ENCODE measurements around the gene RANBP1. TPM values are rescaled to one million over a fixed set of nuclear protein-coding genes. Genes with fewer than 3 reads are reported as not detected.
"Not testable (repeated sequence)": the region's sequence is repeated elsewhere in the genome, so short reads cannot be mapped to it uniquely, and the experiment has no call there.

Gene RANBP1
- total RNA-seq, 1 donor, result 200 TPM

DNA sequence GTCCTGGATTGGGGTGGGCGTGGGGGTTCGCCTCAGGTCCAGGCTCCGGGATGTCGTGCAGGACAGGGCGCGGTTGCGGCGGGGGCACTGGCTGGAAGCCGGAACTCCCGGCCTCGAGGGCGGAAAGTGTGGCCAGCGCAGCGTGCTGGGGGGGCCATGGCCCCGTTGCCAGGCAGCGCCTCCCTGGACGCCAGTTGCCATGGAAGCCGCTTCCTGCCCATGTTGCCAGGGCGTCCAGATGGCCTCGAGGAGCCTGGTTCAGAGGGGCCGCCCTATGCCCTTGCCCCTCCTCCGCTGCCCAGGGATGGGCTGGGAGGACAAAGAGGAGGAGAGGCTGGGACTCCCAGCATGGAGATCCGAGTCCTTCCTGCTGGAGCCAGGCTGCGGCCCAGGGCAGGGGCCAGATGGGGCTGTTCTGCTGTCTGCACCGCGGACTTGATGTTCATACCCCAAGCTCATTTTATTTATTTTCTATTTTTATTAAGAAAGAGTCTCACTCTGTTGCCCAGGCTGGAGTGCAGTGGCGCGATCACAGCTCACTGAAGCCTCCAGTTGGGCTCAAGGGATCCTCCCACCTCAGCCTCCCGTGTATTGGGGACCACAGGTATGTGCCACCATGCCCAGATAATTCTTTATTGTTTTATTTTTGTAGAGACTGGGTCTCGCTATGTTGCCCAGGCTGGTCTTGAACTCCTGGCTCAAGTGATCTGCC, 39.6 kb downstream of the RANBP1 start:
- TF ChIP-seq, protein P1, sequence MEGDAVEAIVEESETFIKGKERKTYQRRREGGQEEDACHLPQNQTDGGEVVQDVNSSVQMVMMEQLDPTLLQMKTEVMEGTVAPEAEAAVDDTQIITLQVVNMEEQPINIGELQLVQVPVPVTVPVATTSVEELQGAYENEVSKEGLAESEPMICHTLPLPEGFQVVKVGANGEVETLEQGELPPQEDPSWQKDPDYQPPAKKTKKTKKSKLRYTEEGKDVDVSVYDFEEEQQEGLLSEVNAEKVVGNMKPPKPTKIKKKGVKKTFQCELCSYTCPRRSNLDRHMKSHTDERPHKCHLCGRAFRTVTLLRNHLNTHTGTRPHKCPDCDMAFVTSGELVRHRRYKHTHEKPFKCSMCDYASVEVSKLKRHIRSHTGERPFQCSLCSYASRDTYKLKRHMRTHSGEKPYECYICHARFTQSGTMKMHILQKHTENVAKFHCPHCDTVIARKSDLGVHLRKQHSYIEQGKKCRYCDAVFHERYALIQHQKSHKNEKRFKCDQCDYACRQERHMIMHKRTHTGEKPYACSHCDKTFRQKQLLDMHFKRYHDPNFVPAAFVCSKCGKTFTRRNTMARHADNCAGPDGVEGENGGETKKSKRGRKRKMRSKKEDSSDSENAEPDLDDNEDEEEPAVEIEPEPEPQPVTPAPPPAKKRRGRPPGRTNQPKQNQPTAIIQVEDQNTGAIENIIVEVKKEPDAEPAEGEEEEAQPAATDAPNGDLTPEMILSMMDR (IDR thresholded peaks at IDR 0.05; ENCODE audit: insufficient read depth, low read depth, low read length), result no peak
- H3K4me3 ChIP-seq (ENCODE audit: low read depth, low read length), result no peak overlapping the region
- DNase-seq (ENCODE audit: low read depth), result peak; percentile 18

DNA sequence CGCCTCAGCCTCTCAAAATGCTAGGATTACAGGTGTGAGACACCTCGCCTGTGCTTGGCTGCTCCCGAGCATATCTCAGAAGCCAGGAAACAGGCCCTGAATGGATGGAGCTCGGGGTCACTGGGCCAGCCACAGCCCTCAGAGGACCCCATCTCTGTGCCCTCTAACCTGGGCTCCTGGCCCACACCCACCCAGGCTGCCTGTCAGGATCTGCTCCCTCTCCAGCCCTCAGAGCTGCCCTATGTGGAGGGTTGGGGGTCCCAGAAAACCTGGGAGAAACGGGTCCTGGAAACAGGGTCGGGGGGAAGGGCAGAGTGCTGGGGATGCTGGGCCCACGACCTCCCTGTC, 40.1 kb downstream of the RANBP1 start:
- H3K4me3 ChIP-seq (ENCODE audit: low read depth, low read length), result no peak overlapping the region
- TF ChIP-seq, protein P1 (IDR thresholded peaks at IDR 0.05; ENCODE audit: insufficient read depth, low read depth, low read length), result no peak
- no peak for DNase-seq (ENCODE audit: low read depth)

DNA sequence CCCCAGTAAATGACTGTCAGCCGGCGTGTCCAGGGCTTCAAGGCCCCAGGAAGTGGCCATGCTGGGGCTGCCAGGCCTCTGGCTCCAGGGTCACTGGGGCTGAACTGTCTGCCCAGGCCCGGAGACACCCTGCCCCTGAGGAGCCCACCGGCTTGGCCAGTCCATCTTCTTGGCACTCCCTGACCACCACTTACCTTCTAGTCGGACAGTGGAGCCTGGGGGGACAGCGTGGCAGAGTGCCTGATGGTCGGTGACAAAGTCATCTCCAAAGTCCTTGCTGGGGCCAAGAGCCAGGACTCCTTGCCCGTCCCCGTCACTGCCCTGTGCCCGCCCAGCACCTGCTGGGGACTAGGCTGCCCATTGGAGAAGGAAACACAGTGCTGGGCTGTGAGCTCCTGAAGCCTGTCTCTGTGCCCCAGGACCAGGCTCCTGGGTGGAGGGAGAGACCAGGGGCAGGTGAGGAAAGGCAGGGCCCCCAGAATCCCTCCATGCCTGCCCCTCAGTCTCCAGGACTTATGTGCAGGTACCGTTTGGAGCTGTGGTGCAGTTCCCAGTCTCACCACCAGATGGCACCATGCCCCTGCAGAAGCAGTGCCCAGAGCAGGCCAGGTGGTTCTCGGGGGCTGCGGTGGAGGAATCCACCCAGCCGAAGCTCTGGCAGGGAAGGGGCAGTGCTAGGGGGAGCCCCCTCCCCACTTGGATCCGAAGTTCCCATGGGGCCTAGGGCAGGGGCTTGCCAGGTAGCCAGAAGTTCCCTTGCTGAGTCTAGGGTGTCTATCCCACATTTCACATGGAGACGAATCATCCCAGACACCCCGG, 40.9 kb downstream of the RANBP1 start:
- TF ChIP-seq, protein P1 (IDR thresholded peaks at IDR 0.05; ENCODE audit: insufficient read depth, low read depth, low read length), result peak; percentile 98
- H3K4me3 ChIP-seq (ENCODE audit: low read depth, low read length), result no peak overlapping the region
- DNase-seq (ENCODE audit: low read depth), result peak; percentile 77

DNA sequence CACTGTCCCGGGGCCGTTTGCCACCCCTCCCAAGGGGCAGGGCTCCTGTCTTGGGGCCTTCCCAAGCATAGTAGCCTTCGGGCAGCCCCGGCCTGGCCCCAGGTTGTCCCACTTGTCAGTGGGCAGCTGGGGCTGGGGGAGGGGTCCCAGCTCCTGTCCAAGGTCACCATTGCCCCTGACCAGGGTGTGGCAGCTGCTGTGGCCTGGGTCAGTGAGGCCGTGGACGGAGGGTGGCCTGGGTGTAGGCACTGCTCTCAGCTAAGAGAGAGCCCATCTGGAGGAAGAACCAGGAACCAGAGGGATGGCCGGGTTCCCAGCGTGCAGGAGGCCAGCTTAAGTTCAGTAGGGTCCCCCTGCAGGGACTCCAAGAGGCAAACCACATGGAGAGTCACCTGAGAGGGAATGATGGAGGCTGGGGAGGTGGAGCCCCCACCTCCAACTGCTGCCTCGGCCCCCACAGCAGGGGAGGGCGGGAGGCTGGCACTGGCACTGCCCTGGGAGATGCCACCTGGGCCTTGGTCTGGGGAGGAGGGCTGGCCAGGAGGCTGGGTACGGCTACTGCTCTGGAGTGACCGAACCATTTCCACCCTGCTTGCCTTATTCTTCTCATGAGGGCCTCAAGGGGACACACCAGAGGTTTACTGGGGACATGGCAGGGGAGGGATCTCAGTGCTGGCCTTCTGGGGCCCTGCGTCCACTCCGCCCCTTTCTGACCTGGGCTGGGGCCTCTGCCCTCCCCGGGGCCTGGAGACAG, 41.7 kb downstream of the RANBP1 start:
- no peak overlapping the region for H3K4me3 ChIP-seq (ENCODE audit: low read depth, low read length)
- TF ChIP-seq, protein P1 (IDR thresholded peaks at IDR 0.05; ENCODE audit: insufficient read depth, low read depth, low read length), result no peak
- DNase-seq (ENCODE audit: low read depth), result no peak

DNA sequence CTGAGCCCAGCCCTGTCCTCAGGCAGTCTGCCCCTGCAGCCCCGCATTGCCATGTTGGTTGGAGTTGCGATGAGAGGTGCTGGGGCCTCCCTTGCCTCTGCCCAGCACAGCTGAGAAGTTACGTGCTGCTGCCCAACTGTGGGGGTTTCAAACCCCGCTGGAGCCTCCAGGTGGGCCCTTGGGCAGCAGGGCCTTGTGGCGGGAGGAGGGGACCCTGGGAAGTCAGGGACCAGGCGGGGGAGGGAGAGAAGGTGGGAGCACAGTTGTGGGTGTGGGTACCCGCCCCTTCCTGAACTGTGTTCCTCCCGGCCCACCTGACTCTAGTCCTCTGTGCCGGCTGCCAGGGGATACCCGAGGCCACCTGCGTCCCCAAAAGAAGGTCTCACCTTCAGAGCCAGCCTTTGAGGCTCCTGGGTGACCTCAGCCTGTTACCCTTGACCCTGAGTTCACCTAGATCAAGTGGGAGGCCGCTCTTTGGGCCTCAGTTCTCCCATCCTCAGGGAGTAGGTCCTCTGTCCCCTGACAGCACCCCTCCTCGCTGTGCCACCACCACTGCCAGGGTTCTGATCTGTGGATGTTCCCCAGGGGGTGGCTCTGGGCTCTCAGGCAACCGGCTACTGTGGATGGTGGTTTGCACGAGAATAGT, 42.6 kb downstream of the RANBP1 start:
- TF ChIP-seq, protein P1 (IDR thresholded peaks at IDR 0.05; ENCODE audit: insufficient read depth, low read depth, low read length), result no peak
- H3K4me3 ChIP-seq (ENCODE audit: low read depth, low read length), result no peak overlapping the region
- DNase-seq (ENCODE audit: low read depth), result no peak

DNA sequence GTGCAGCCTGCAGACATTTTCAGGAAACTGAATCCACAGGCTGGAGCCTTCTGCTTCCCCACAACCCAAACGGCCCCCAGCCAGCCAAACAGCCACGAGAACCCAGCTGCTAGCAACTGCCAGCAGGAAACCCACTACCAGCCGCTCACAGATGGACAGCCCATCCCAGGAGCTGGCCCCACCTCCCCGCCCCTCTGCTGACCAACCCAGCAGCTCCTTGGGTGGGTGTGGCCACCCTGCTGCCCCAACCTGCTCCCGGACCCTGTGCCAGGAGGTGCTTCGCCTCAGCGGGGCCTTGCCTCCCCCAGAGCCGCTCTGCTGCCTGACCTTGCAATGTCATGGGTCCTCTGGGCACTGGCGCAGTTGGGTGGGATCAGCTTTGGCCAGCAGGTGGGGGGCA, 43.2 kb downstream of the RANBP1 start:
- TF ChIP-seq, protein P1 (IDR thresholded peaks at IDR 0.05; ENCODE audit: insufficient read depth, low read depth, low read length), result no peak
- no peak overlapping the region for H3K4me3 ChIP-seq (ENCODE audit: low read depth, low read length)
- no peak for DNase-seq (ENCODE audit: low read depth)

DNA sequence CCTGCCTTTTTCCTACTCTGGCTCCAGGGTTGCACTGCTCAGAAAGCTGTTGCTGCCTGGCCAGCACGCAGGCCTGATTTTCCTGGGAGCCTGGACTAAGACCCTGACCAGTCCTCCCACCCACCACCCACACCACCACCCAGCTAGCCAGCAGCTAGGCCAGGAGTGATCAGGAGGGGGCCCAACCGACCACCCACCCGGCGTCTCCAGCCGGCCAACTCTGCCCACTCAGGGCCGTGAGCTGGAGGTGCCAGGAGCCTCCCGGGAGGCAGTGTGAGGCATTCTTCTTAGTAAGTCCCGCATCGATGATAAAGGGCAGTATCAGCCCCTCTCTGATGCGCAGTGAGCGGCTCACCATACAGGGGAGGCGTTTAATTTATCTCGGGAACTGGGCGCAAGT, 43.6 kb downstream of the RANBP1 start:
- DNase-seq (ENCODE audit: low read depth); H3K4me3 ChIP-seq (ENCODE audit: low read depth, low read length): not testable (repeated sequence)
